C4-2B (cell line): ENCODE measurements around the gene TOGARAM1.

Experiments
- ZFX ChIP-seq: fragments of 450-650 bp; IDR thresholded peaks from 2 replicates; pipeline ENCODE4 v1.6.1; 2017
- TF ChIP-seq, protein P1 (sequence below): fragments of 450-650 bp; conservative IDR thresholded peaks from 2 replicates; pipeline ENCODE4 v1.5.1; 2017; ENCODE audit warnings: mild to moderate bottlenecking

DNA sequence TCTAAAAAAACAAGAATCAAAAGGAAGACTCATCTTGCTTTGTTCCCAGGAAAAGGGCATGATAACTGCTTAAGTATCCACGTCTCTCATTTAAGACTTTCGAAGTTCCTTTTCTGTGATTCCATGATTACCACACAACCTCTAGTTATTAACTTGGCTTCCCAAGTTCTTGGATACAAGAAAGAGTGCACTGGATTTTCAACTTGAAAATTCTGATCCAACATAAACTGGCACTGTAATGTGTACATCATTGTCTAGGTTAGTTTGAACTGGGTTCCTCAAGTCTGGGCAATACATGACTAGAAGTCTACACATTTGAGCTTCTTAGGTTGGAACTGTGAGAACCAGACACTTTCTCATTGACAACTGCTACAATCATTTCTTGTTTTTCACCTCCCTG, 1.8 kb upstream of the TOGARAM1 start:
- TF ChIP-seq, protein P1, sequence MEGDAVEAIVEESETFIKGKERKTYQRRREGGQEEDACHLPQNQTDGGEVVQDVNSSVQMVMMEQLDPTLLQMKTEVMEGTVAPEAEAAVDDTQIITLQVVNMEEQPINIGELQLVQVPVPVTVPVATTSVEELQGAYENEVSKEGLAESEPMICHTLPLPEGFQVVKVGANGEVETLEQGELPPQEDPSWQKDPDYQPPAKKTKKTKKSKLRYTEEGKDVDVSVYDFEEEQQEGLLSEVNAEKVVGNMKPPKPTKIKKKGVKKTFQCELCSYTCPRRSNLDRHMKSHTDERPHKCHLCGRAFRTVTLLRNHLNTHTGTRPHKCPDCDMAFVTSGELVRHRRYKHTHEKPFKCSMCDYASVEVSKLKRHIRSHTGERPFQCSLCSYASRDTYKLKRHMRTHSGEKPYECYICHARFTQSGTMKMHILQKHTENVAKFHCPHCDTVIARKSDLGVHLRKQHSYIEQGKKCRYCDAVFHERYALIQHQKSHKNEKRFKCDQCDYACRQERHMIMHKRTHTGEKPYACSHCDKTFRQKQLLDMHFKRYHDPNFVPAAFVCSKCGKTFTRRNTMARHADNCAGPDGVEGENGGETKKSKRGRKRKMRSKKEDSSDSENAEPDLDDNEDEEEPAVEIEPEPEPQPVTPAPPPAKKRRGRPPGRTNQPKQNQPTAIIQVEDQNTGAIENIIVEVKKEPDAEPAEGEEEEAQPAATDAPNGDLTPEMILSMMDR, result no peak
- no peak for TF ChIP-seq ZFX
